Measurements from ENCODE around the gene UVRAG.

DNA sequence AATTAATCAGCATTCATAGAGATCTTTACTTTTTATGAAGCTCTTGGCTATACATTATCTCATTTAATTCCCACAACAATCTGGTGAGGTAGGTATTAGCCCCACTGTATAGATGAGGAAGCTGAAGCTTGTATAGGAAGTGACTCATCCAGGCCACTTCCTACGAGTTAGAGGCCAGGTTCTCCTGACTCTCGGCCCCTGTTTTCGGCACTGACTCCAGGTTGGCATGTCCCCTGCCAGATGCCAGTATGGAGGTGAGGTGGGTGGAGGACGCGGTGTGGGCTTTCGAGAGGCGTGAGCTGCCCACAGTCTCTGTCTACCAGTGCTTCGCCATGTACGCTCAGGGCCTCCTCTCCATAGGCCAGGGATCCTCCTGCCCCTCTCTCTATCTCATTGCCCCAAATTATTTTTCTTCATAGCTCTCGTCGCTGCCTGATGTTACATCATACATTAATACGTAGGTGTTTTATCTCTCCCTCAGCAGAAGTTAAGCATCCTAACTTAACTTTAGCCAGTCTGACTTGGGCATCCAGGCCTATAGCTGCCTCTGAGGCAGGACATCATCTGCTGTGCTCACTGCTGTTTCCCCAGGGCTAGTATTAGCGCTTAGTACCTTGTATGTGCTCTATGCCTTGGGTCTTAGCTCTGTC lies 37.4 kb upstream of the UVRAG start:
- TF ChIP-seq EZH2phosphoT487 (IDR thresholded peaks at IDR 0.05; ENCODE audit: low read depth) = no peak
- TF ChIP-seq, protein P1, sequence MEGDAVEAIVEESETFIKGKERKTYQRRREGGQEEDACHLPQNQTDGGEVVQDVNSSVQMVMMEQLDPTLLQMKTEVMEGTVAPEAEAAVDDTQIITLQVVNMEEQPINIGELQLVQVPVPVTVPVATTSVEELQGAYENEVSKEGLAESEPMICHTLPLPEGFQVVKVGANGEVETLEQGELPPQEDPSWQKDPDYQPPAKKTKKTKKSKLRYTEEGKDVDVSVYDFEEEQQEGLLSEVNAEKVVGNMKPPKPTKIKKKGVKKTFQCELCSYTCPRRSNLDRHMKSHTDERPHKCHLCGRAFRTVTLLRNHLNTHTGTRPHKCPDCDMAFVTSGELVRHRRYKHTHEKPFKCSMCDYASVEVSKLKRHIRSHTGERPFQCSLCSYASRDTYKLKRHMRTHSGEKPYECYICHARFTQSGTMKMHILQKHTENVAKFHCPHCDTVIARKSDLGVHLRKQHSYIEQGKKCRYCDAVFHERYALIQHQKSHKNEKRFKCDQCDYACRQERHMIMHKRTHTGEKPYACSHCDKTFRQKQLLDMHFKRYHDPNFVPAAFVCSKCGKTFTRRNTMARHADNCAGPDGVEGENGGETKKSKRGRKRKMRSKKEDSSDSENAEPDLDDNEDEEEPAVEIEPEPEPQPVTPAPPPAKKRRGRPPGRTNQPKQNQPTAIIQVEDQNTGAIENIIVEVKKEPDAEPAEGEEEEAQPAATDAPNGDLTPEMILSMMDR (IDR thresholded peaks at IDR 0.05; ENCODE audit: low read depth, low read length) = no peak

Measured in OCI-LY3 (cell line).